Calu3 (cell line): Measurements from ENCODE around the gene MAP4K2. TPM values are rescaled to one million over a fixed set of nuclear protein-coding genes. Genes with fewer than 3 reads are reported as not detected.

Experiments
- BruUV-seq: library from RNA; stranded (reverse); fragments of 400-500 nt; replicated peaks from 2 replicates; lab custom pipeline; 2021; lab: Mats Ljungman, UMichigan
- CTCF ChIA-PET: fragments of 300-600 bp; sonication (Branson Sonifier 250); formaldehyde crosslinking; loops from one replicate; lab custom pipeline; 2022; ENCODE audit warnings: antibody characterized with exemption; lab: Charles Lee
- DNase-seq: peaks from one replicate; pipeline ENCODE4 v3.0.0; 2022
- H3K27ac Mint-ChIP-seq: one replicate; pipeline ENCODE4 v1.8.0; 2022; ENCODE audit warnings: mixed read lengths; ENCODE audit not compliant: unreplicated experiment
- H3K27me3 Mint-ChIP-seq: one replicate; pipeline ENCODE4 v1.8.0; 2022; ENCODE audit warnings: mixed read lengths; ENCODE audit not compliant: unreplicated experiment
- H3K36me3 Mint-ChIP-seq: one replicate; pipeline ENCODE4 v1.8.0; 2022; ENCODE audit warnings: mild to moderate bottlenecking, moderate library complexity, mixed read lengths; ENCODE audit not compliant: insufficient read depth, unreplicated experiment
- H3K4me1 Mint-ChIP-seq: one replicate; pipeline ENCODE4 v1.8.0; 2022; ENCODE audit warnings: mild to moderate bottlenecking, low read depth, mixed read lengths; ENCODE audit not compliant: unreplicated experiment
- H3K4me3 Mint-ChIP-seq: one replicate; pipeline ENCODE4 v1.8.0; 2022; ENCODE audit warnings: mild to moderate bottlenecking, low read depth, moderate library complexity, mixed read lengths; ENCODE audit not compliant: unreplicated experiment
- H3K9me3 Mint-ChIP-seq: one replicate; pipeline ENCODE4 v1.8.0; 2022; ENCODE audit warnings: low read depth, mixed read lengths; ENCODE audit not compliant: unreplicated experiment
- intact Hi-C: fragments of 100-400 bp; cut with micrococcal nuclease; formaldehyde crosslinking; loops from one replicate; pipeline ENCODE4 v1.10.0; 2022; ENCODE audit not compliant: unreplicated experiment
- total RNA-seq: library from RNA; stranded (reverse); gene quantifications from 2 replicates; pipeline ENCODE4 v1.2.3, GENCODE V29; 2022
- TF ChIP-seq, protein P1 (sequence below): fragments of 200-600 bp; IDR thresholded peaks from one replicate; pipeline ENCODE4 v1.8.0; 2022; ENCODE audit warnings: antibody characterized with exemption; ENCODE audit not compliant: unreplicated experiment

MAP4K2 gene
- total RNA-seq, 1 experiment from 2014 or later: 17.4 TPM

DNA sequence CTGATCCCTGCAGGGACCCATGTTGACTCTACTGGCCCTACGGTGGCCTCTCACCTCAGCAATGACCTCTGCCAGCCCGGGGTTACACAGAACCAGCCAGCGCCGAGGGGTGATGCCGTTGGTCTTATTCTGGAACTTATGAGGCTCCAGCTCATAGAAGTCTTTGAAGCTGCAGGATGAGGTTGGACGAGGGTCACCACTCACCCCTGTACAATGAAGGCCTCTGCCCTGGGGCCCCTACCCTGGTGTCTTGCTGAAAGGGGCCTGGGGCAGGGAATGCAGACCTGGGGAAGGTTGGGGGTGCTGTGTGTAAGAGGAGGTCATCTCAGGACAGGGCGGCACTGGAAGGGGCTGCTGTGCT lies 50.0 kb downstream of the MAP4K2 start:
- intact Hi-C loops: no loop called here
- CTCF ChIA-PET: no interaction called here
- no peak overlapping the region for H3K27ac Mint-ChIP-seq
- no peaks in the 10 kb centered on the region for H3K4me1 Mint-ChIP-seq
- TF ChIP-seq, protein P1, sequence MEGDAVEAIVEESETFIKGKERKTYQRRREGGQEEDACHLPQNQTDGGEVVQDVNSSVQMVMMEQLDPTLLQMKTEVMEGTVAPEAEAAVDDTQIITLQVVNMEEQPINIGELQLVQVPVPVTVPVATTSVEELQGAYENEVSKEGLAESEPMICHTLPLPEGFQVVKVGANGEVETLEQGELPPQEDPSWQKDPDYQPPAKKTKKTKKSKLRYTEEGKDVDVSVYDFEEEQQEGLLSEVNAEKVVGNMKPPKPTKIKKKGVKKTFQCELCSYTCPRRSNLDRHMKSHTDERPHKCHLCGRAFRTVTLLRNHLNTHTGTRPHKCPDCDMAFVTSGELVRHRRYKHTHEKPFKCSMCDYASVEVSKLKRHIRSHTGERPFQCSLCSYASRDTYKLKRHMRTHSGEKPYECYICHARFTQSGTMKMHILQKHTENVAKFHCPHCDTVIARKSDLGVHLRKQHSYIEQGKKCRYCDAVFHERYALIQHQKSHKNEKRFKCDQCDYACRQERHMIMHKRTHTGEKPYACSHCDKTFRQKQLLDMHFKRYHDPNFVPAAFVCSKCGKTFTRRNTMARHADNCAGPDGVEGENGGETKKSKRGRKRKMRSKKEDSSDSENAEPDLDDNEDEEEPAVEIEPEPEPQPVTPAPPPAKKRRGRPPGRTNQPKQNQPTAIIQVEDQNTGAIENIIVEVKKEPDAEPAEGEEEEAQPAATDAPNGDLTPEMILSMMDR: no peak
- no TSS peak for BruUV-seq
- DNase-seq: no peak
- H3K9me3 Mint-ChIP-seq: no peaks in the 10 kb centered on the region
- H3K27me3 Mint-ChIP-seq: peaks cover 6% of the 10 kb centered on the region
- peaks cover 3% of the 10 kb centered on the region for H3K36me3 Mint-ChIP-seq
- H3K4me3 Mint-ChIP-seq: no peak overlapping the region

DNA sequence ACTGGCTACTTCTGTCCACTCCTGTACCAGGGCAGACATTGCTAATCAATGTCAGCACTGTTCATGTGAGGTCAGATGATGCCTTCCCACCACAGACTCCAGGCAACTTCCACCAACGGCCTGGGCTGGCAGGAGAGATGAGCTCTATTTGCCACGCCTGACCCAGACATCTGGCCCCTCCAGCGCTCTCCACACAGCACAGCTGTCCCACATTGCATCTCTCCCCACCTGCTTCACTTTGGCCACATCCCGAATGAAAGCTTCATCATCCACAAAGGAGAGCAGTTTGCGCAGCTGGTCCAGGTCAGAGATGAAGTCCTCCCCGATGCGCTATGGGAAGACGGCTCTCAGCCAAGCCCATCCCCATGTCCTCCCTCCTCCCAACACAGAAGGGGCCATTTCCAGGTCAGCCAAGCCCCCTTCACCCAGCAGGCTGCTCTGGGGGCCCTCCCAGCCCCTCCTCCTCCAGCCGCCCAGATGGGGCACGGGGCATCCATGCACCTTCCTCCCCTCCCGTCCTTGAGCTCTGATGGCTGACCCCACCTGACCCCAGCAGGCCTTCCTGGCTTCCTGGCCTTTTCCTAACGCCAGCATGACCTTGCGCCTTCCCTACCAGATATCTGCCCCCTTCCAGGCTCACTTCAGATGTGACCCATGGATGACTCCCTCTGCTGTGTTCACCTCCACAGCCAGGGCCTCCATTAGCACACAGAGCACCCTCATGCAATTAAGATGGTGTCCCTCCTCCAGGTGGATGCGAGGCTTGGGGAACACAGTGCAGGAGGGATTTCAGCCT lies 50.6 kb downstream of the MAP4K2 start:
- no peak for DNase-seq
- Mint-ChIP-seq H3K4me3 (no peak overlapping the region), H3K4me1 (no peaks in the 10 kb centered on the region), H3K27me3 (peaks cover 11% of the 10 kb centered on the region), H3K9me3 (no peaks in the 10 kb centered on the region), H3K27ac (no peak overlapping the region), H3K36me3 (peaks cover 5% of the 10 kb centered on the region)
- intact Hi-C loops: no loop called here
- no TSS peak for BruUV-seq
- CTCF ChIA-PET: no interaction called here
- TF ChIP-seq, protein P1: no peak

DNA sequence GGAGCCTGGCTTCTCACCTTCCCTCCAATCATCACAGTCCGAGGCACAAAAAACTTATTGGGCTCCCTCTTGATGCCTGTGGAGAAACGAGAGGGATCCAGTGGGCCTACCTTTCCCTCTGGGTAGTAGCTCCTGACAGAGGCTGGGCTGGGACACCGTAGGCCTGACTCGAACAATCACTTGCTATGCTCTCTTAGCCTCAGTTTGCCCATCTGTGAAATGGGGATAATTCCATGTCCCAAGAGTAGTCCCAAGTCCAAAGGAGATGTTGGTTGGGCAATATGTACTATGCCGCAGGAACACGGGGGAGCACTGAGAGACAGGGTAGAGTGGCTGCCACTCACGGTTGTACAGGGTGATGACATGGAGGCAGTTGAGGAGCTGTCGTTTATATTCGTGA lies 51.4 kb downstream of the MAP4K2 start:
- H3K9me3 Mint-ChIP-seq: no peaks in the 10 kb centered on the region
- TF ChIP-seq, protein P1: no peak
- no peaks in the 10 kb centered on the region for H3K4me1 Mint-ChIP-seq
- no peak overlapping the region for H3K4me3 Mint-ChIP-seq
- BruUV-seq: no TSS peak
- DNase-seq: no peak
- peaks cover 5% of the 10 kb centered on the region for H3K36me3 Mint-ChIP-seq
- intact Hi-C loops: no loop called here
- peaks cover 13% of the 10 kb centered on the region for H3K27me3 Mint-ChIP-seq
- CTCF ChIA-PET: no interaction called here
- H3K27ac Mint-ChIP-seq: no peak overlapping the region

- no TSS peak for BruUV-seq
- H3K27me3 Mint-ChIP-seq: peaks cover 18% of the 10 kb centered on the region
- no peak overlapping the region for H3K27ac Mint-ChIP-seq
- CTCF ChIA-PET: no interaction called here
- no peak overlapping the region for H3K4me3 Mint-ChIP-seq
- no peaks in the 10 kb centered on the region for H3K4me1 Mint-ChIP-seq
- DNase-seq: no peak
- TF ChIP-seq, protein P1: no peak
- peaks cover 5% of the 10 kb centered on the region for H3K36me3 Mint-ChIP-seq
- no peaks in the 10 kb centered on the region for H3K9me3 Mint-ChIP-seq
- intact Hi-C loops: no loop called here
Measured at GRCh38 chr11:64751136-64751535, 51.9 kb downstream of the MAP4K2 start.
